Fibroblast of the aortic adventitia (primary cell): Measurements from ENCODE around the gene CCDC30. TPM values are rescaled to one million over a fixed set of nuclear protein-coding genes. Genes with fewer than 3 reads are reported as not detected.

Experiments
- DNase-seq: peaks from one replicate; pipeline ENCODE4 v3.0.0-alpha.2; 2010; ENCODE audit warnings: low read depth
- H3K4me3 ChIP-seq: 2 replicates; pipeline ENCODE4 v1.5.1; 2011; ENCODE audit warnings: low read depth, mild to moderate bottlenecking, control low read depth, low read length, moderate library complexity
- total RNA-seq: library from RNA; depleted of rRNA; stranded (reverse); fragments of >200 nt; gene quantifications from 2 replicates; pipeline ENCODE4 v1.2.3, GENCODE V29; 2012; ENCODE audit warnings: low replicate concordance
- TF ChIP-seq, protein P1 (sequence below): IDR thresholded peaks from 2 replicates; pipeline ENCODE4 v1.5.1; 2011; ENCODE audit warnings: mild to moderate bottlenecking, low read length, control low read depth, inconsistent platforms; ENCODE audit not compliant: insufficient read depth

Gene CCDC30
- total RNA-seq, 1 donor = 1.4 TPM

DNA sequence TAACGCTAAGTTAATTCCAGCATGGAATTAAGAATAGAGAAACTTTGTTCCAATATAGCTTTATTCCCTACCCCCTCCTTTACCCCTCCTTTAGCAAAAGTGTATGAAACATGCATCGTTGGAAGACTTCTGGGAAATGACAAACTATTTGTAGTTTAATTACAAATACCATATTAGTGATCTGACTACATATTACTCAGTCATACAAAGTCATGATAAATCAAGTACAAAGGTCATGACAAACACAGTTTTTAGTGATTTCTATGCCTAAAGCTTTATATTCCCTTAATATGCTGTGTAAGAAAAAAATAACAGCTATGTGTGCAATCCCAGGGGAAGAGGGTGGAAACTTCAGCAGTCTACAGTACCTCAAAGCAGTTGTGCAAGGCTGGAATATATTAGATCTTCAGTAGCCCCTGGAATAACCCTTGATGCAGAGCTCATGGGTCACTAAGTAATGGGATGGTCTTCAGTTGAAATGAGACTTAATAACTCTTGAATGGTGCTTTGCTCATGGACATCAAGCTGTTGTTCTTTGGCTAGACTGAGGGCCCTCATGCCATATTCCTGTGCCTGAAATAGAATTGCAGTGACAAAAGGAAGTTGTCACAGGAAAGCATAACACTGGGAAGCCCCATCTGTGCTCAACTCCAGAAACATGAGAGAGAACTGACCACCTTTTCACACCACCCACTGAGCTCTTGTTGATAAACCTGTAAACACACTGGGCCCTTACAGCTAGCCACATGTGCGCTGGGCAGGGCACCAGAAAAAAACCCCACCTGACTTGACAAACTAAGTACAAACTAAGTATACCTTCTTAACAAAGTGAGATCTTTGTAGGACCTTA is 32.6 kb upstream of the CCDC30 start:
- peak; percentile 20 for DNase-seq
- TF ChIP-seq, protein P1, sequence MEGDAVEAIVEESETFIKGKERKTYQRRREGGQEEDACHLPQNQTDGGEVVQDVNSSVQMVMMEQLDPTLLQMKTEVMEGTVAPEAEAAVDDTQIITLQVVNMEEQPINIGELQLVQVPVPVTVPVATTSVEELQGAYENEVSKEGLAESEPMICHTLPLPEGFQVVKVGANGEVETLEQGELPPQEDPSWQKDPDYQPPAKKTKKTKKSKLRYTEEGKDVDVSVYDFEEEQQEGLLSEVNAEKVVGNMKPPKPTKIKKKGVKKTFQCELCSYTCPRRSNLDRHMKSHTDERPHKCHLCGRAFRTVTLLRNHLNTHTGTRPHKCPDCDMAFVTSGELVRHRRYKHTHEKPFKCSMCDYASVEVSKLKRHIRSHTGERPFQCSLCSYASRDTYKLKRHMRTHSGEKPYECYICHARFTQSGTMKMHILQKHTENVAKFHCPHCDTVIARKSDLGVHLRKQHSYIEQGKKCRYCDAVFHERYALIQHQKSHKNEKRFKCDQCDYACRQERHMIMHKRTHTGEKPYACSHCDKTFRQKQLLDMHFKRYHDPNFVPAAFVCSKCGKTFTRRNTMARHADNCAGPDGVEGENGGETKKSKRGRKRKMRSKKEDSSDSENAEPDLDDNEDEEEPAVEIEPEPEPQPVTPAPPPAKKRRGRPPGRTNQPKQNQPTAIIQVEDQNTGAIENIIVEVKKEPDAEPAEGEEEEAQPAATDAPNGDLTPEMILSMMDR = no peak

DNA sequence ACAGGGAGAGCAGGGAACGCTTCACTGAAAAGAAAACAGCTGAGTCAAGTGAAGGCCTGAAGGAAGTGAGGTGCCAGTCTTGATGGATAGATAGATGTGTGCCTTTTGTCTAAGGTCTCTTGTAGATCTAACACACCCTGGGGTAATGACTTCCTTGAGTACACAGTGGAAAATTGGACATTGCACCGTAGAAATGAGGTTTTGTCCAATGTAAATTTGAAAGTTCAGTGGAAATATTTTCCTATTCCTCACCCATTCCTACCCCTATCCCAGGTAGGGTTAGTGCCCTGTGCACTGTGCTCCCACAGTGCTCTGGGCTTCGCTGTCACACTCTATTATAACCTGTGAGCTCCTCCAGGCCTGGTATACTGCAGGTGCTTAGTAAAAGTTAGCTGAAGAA is 31.6 kb upstream of the CCDC30 start:
- DNase-seq = no peak
- H3K4me3 ChIP-seq = no peak overlapping the region
- TF ChIP-seq, protein P1 = no peak

More for the DNA sequence above, 32.6 kb upstream of the CCDC30 start:
- no peak overlapping the region for H3K4me3 ChIP-seq

DNA sequence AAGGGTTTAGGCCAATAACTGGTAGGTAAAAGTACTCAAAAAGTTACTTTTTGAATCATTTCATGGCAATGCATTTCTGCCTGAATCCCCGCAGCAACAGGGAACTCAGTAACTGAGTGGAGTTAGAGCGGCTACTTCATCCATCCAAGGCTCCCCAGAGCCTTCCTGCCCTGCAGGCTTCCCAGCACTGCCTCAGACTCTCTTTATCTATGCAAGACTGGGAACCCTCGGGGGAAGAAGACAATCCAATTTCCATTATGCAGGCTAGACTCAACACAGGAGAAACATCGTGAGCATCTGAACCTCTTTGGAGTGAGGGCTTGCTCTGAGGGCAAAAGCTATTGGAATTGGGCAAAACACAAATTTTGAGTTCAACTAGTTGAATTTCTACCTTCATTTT is 30.4 kb upstream of the CCDC30 start:
- TF ChIP-seq, protein P1 = no peak
- DNase-seq = no peak
- H3K4me3 ChIP-seq = no peak overlapping the region

DNA sequence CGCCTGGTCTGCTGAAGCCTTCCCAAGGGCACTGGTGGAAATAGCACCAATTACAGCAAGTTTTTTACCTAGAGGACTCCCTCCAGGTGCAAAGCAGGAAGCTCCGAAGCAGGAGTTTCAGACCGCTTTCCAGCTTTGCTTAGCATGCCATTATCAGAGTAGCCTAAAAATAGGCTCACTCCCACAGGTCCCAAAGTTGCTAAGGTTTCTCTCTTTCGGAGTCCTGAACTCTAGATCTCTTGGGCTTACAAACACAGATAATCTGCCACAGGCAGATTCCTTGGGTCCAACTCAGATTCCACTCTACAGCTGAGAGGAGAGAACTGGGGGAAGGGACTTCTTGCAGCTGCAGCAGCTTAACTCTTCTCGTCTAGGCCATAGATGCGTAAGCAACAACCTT is 29.7 kb upstream of the CCDC30 start:
- no peak for DNase-seq
- no peak overlapping the region for H3K4me3 ChIP-seq
- TF ChIP-seq, protein P1 = no peak

DNA sequence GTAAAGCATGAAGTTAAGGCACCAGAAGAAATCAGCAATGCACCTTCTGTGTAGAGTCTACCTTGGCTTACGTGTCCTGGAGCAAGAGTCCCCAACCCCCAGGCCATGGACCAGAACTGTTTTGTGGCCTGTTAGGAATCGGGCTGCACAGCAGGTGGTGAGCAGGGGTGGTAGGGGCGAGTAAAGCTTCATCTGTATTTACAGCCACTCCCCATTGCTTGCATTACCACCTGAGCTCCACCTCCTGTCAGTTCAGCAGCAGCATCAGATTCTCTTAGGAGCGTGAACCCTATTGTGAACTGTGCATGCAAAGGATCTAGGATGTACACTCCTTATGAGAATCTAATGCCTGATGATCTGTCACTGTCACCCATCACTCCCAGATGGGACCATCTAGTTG is 28.7 kb upstream of the CCDC30 start:
- DNase-seq = no peak
- TF ChIP-seq, protein P1 = no peak
- H3K4me3 ChIP-seq = no peak overlapping the region

DNA sequence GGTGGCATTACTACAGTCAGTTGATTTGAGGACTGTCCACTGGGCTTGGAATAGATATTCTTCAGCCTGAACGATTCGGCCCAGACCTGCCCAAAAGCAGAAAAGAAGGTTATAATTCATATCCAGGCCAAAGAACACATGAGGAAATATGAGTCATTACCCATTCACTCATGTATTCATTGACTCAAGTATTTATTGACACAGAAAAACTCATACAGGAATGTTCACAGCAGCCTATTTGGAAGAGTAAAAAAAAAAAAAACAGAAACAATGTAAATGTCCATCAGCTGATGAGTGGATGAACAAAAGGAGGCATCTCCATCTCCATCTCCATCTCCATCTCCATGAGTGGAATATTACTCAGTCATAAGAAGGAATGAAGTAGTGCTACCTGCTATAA is 23.1 kb upstream of the CCDC30 start:
- DNase-seq = peak; percentile 74
- TF ChIP-seq, protein P1 = no peak
- no peak overlapping the region for H3K4me3 ChIP-seq

DNA sequence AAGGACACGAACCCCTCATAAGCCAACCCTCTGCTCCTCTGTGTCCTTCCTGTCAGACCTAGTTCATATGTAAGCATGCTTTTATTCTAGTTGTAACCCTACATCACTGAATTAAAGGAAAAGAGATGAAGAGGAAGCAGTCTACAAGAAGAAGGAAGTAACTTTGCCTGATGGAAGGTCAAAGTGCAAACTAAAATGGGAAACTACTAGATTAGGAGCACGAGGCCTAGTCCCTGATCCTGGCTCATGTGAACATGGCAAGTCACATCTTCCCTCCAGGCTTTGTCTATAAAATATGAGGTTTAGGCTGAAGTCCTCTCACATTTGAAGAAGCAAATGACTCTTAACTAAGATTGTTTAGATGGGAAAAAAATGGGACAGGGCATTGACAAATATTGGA is 20.4 kb upstream of the CCDC30 start:
- no peak overlapping the region for H3K4me3 ChIP-seq
- TF ChIP-seq, protein P1 = no peak
- DNase-seq = no peak
